SK-N-SH (cell line): ENCODE data around the gene IGSF3. TPM values are rescaled to one million over a fixed set of nuclear protein-coding genes. Genes with fewer than 3 reads are reported as not detected.
A peak's percentile ranks its signal among the peaks of the same experiment; 100 is the strongest.

Experiments
- CTCF ChIA-PET: fragments of 300-600, 350-600 bp; formaldehyde crosslinking; extraction: SDS; loops from one replicate; lab custom pipeline; 2021; lab: Yijun Ruan, JAX
- POLR2A ChIA-PET: fragments of 350-600 bp; sonication (Branson Sonifier 250); formaldehyde crosslinking; extraction: SDS; loops from one replicate; lab custom pipeline; 2020; ENCODE audit warnings: antibody characterized with exemption, inconsistent platforms; lab: Yijun Ruan, JAX
- DNase-seq: peaks from one replicate; pipeline ENCODE4 v3.0.0; 2012
- H2AFZ ChIP-seq: fragments of 200-600 bp; sonication (generic); 2 replicates; pipeline ENCODE4 v1.8.1; 2016; ENCODE audit warnings: antibody characterized with exemption, mild to moderate bottlenecking, low read depth
- H3F3A ChIP-seq: fragments of 200-600 bp; sonication (generic); replicated peaks from 2 replicates; pipeline ENCODE3; 2016; ENCODE audit warnings: antibody characterized with exemption, mild to moderate bottlenecking; ENCODE audit not compliant: insufficient read depth
- H3K27ac ChIP-seq, 2 experiments: fragments of 200-500 bp in 1 of 2; fragments of 200-600 bp in 1 of 2; sonication (Bioruptor generic) in 1 of 2; sonication (generic), shearing (Covaris generic) in 1 of 2; 2 replicates each; pipeline versions ENCODE4 v1.5.1 to v1.6.1; 2014 to 2016; ENCODE audit warnings: low read depth in 2 of 2, inconsistent platforms in 1 of 2, low read length in 1 of 2, mild to moderate bottlenecking in 1 of 2, mixed read lengths in 1 of 2
- H3K27me3 ChIP-seq: fragments of 200-600 bp; sonication (generic), shearing (Covaris generic); 2 replicates; pipeline ENCODE4 v1.6.1; 2016; ENCODE audit warnings: mixed run types; ENCODE audit not compliant: insufficient read depth
- H3K36me3 ChIP-seq, 2 experiments: fragments of 200-500 bp in 1 of 2; fragments of 200-600 bp in 1 of 2; sonication (Bioruptor generic) in 1 of 2; sonication (generic) in 1 of 2; replicated peaks in 1 of 2; 2 replicates each; pipeline versions ENCODE3 to v1.5.1; 2014 to 2016; ENCODE audit warnings: low read length in 1 of 2, mild to moderate bottlenecking in 1 of 2; ENCODE audit not compliant: insufficient read depth in 2 of 2, control insufficient read depth in 1 of 2
- H3K4me1 ChIP-seq, 2 experiments: fragments of 200-500 bp in 1 of 2; fragments of 200-600 bp in 1 of 2; sonication (Bioruptor generic) in 1 of 2; sonication (generic), shearing (Covaris generic) in 1 of 2; 2 replicates each; pipeline versions ENCODE4 v1.5.1 to v1.6.1; 2014 to 2016; ENCODE audit warnings: low read depth in 1 of 2, low read length in 1 of 2, mixed run types in 1 of 2; ENCODE audit not compliant: insufficient read depth in 2 of 2, control insufficient read depth in 1 of 2
- H3K4me2 ChIP-seq: fragments of 200-600 bp; sonication (generic), shearing (Covaris generic); 2 replicates; pipeline ENCODE4 v1.6.1; 2017; ENCODE audit warnings: mixed run types
- H3K4me3 ChIP-seq, 2 experiments: fragments of 200-500 bp in 1 of 2; fragments of 200-600 bp in 1 of 2; sonication (Bioruptor generic) in 1 of 2; sonication (generic), shearing (Covaris generic) in 1 of 2; 2 replicates each; pipeline versions ENCODE4 v1.5.1 to v1.8.1; 2014 to 2016; ENCODE audit warnings: low read depth in 2 of 2, inconsistent platforms in 1 of 2, low read length in 1 of 2, mild to moderate bottlenecking in 1 of 2, mixed read lengths in 1 of 2, moderate library complexity in 1 of 2
- H3K79me2 ChIP-seq: fragments of 200-600 bp; sonication (generic); 2 replicates; pipeline ENCODE4 v1.8.1; 2017; ENCODE audit warnings: mild to moderate bottlenecking; ENCODE audit not compliant: insufficient read depth
- H3K9ac ChIP-seq: fragments of 200-600 bp; sonication (generic); 2 replicates; pipeline ENCODE4 v1.6.1; 2017; ENCODE audit warnings: mixed run types
- H3K9me2 ChIP-seq: fragments of 200-600 bp; sonication (generic); 2 replicates; pipeline ENCODE4 v1.6.1; 2017; ENCODE audit warnings: mixed run types
- H3K9me3 ChIP-seq: fragments of 200-600 bp; sonication (generic); 2 replicates; pipeline ENCODE4 v1.6.1; 2017; ENCODE audit warnings: mixed run types, mild to moderate bottlenecking, moderate library complexity
- H4K20me1 ChIP-seq: fragments of 200-600 bp; sonication (generic); 2 replicates; pipeline ENCODE4 v1.6.1; 2017; ENCODE audit warnings: mild to moderate bottlenecking, mixed run types; ENCODE audit not compliant: insufficient read depth
- CHD2 ChIP-seq: fragments of 150-350 bp; IDR thresholded peaks from 2 replicates; pipeline ENCODE4 v1.6.1; 2018; ENCODE audit warnings: low read length; ENCODE audit not compliant: partially characterized antibody
- ELF1 ChIP-seq: IDR thresholded peaks from 2 replicates; pipeline ENCODE4 v1.4.0; 2012
- EP300 ChIP-seq, 2 experiments: IDR thresholded peaks; 2 replicates each; pipeline versions ENCODE4 v1.4.0 to v1.6.1; 2012; ENCODE audit warnings: borderline replicate concordance in 1 of 2, low read depth in 1 of 2, low read length in 1 of 2
- EZH2phosphoT487 ChIP-seq: fragments of 200-600 bp; sonication (generic); IDR thresholded peaks from 2 replicates; pipeline ENCODE4 v1.6.1; 2017; ENCODE audit warnings: low read depth, mixed run types, mild to moderate bottlenecking, antibody characterized with exemption, moderate library complexity, borderline replicate concordance
- FOSL2 ChIP-seq: IDR thresholded peaks from 2 replicates; pipeline ENCODE4 v1.4.0; 2012; ENCODE audit warnings: low read depth, mild to moderate bottlenecking, moderate library complexity, borderline replicate concordance
- FOXJ3 ChIP-seq: sonication (generic); formaldehyde crosslinking; IDR thresholded peaks from 2 replicates; pipeline ENCODE4 v1.5.1; 2020; ENCODE audit warnings: mild to moderate bottlenecking, missing genetic modification reagents
- FOXM1 ChIP-seq: IDR thresholded peaks from 2 replicates; pipeline ENCODE4 v1.4.0; 2012; ENCODE audit warnings: low read depth, mild to moderate bottlenecking
- GATA2 ChIP-seq: sonication (generic); formaldehyde crosslinking; IDR thresholded peaks from 2 replicates; pipeline ENCODE4 v1.5.0; 2020; ENCODE audit warnings: mild to moderate bottlenecking, missing genetic modification reagents
- JUND ChIP-seq: IDR thresholded peaks from 2 replicates; pipeline ENCODE4 v1.4.0; 2012
- MEF2A ChIP-seq: IDR thresholded peaks from 2 replicates; pipeline ENCODE4 v1.4.0; 2012; ENCODE audit warnings: low read depth, borderline replicate concordance
- MXI1 ChIP-seq: IDR thresholded peaks from 2 replicates; pipeline ENCODE4 v1.6.1; 2012; ENCODE audit warnings: mild to moderate bottlenecking, low read depth, low read length, improper control_type of control experiment
- NRF1 ChIP-seq: IDR thresholded peaks from 2 replicates; pipeline ENCODE4 v1.6.1; 2012; ENCODE audit warnings: low read depth, mild to moderate bottlenecking, low read length
- PBX3 ChIP-seq: IDR thresholded peaks from 2 replicates; pipeline ENCODE4; 2012
- POLR2AphosphoS5 ChIP-seq: IDR thresholded peaks from 2 replicates; pipeline ENCODE4 v1.6.1; 2012; ENCODE audit warnings: low read depth, low read length
- REST ChIP-seq: IDR thresholded peaks from 2 replicates; pipeline ENCODE4 v1.6.1; 2012; ENCODE audit warnings: mild to moderate bottlenecking, low read depth, low read length, moderate library complexity
- RFX5 ChIP-seq: IDR thresholded peaks from 2 replicates; pipeline ENCODE4 v1.6.1; 2012; ENCODE audit warnings: mild to moderate bottlenecking, improper control_type of control experiment, low read length
- RXRA ChIP-seq: IDR thresholded peaks from 2 replicates; pipeline ENCODE4 v1.4.0; 2012; ENCODE audit warnings: low read depth, mild to moderate bottlenecking, borderline replicate concordance
- TCF12 ChIP-seq: IDR thresholded peaks from 2 replicates; pipeline ENCODE4 v1.4.0; 2012
- TEAD4 ChIP-seq: IDR thresholded peaks from 2 replicates; pipeline ENCODE4 v1.4.0; 2012; ENCODE audit warnings: mild to moderate bottlenecking, borderline replicate concordance; ENCODE audit not compliant: insufficient read depth
- USF2 ChIP-seq: fragments of 150-350 bp; IDR thresholded peaks from 2 replicates; pipeline ENCODE4 v1.6.1; 2017; ENCODE audit warnings: antibody characterized with exemption, low read length, low read depth, borderline replicate concordance
- YY1 ChIP-seq: IDR thresholded peaks from 2 replicates; pipeline ENCODE4 v1.4.0; 2012; ENCODE audit warnings: low read depth, mild to moderate bottlenecking
- ZBTB33 ChIP-seq: IDR thresholded peaks from 2 replicates; pipeline ENCODE4 v1.4.0; 2012; ENCODE audit warnings: low read depth, borderline replicate concordance
- polyA plus RNA-seq, 3 experiments: library from polyadenylated mRNA; depleted of rRNA; stranded (reverse); fragments of >200 nt; gene quantifications; 2 replicates each; pipeline ENCODE4 v1.2.3, GENCODE V29; 2012

IGSF3 gene
- polyA plus RNA-seq, 1 of the 3 experiments (the other 2 are of a cell fraction), result 3.0 TPM

GRCh38 chr1:116708255-116708900, 40.8 kb upstream of the IGSF3 start (continued):
- TF ChIP-seq GATA2 (CRISPR knock-in tag) (peak; percentile 69), JUND (no peak), TEAD4 (no peak), FOSL2 (no peak), TCF12 (0 out of 2 replicates have a peak, but pooled peaks have one; percentile 13), YY1 (no peak), NRF1 (no peak), EP300 (IDR thresholded peaks at IDR 0.05; ENCODE audit: borderline replicate concordance in 1 of 2, low read depth in 1 of 2, low read length in 1 of 2) (peak in 1 of 2 experiments; percentile 86; a peak in 2 of 4 replicates), POLR2AphosphoS5 (no peak), USF2 (no peak), FOXJ3 (CRISPR knock-in tag) (0 out of 2 replicates have a peak, but pooled peaks have one; percentile 28)

DNA sequence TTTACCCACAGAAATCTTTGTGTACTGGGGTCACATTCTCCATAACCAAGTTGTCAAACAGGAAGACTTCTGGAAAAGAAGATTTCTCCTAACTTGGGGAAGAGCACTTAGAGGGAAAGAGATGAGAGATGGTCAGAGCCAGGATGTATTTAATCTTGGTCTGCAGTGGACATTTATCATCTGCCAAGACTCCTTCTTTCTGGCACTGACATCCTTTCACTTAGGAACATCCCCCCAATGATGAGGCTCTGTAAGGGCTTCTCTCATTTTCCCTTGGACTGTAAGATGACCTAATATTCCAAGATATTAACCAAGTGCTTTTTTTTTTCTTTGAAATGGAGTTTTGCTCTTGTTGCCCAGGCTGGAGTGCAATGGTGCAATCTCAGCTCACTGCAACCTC, 39.3 kb upstream of the IGSF3 start:
- no peak overlapping the region for H3K4me2 ChIP-seq
- no peaks in the 10 kb centered on the region for H3K79me2 ChIP-seq
- no peak overlapping the region for H3K4me3 ChIP-seq
- no peaks in the 10 kb centered on the region for H4K20me1 ChIP-seq
- CTCF ChIA-PET, result interaction anchor here (1.6 to 8.2 kb wide), 2 partner anchors 19 to 31 kb away, joined by 5 to 55 read pairs; no protein-coding TSS in a partner anchor
- no peak overlapping the region for H3K27ac ChIP-seq
- no peaks in the 10 kb centered on the region for H3K36me3 ChIP-seq
- H3K4me1 ChIP-seq, result peaks cover 0 to 42% of the 10 kb centered on the region in 2 experiments; a peak in 2 of 4 replicates
- POLR2A ChIA-PET, result no interaction called here
- no peaks in the 10 kb centered on the region for H3F3A ChIP-seq
- H2AFZ ChIP-seq, result no peak overlapping the region
- no peaks in the 10 kb centered on the region; the same call in 1 of the 2 replicates for H3K27me3 ChIP-seq
- DNase-seq, result no peak
- H3K9me2 ChIP-seq, result no peaks in the 10 kb centered on the region
- no peaks in the 10 kb centered on the region for H3K9me3 ChIP-seq
- H3K9ac ChIP-seq, result no peak overlapping the region
- TF ChIP-seq NRF1 (no peak), ELF1 (no peak), FOXM1 (no peak), EZH2phosphoT487 (no peak), REST (no peak), PBX3 (no peak), CHD2 (no peak), ZBTB33 (no peak), TCF12 (no peak), USF2 (no peak), JUND (no peak), MXI1 (no peak), RFX5 (no peak), MEF2A (no peak), RXRA (no peak), EP300 (IDR thresholded peaks at IDR 0.05; ENCODE audit: borderline replicate concordance in 1 of 2, low read depth in 1 of 2, low read length in 1 of 2) (no peak), GATA2 (CRISPR knock-in tag) (no peak)
